ENCODE results near the gene RALGDS. TPM values are rescaled to one million over a fixed set of nuclear protein-coding genes. Genes with fewer than 3 reads are reported as not detected.

RALGDS gene
- total and polyA plus RNA-seq, 2 of the 4 experiments (the other 2 are of a cell fraction): 13.1 to 36.9 TPM

DNA sequence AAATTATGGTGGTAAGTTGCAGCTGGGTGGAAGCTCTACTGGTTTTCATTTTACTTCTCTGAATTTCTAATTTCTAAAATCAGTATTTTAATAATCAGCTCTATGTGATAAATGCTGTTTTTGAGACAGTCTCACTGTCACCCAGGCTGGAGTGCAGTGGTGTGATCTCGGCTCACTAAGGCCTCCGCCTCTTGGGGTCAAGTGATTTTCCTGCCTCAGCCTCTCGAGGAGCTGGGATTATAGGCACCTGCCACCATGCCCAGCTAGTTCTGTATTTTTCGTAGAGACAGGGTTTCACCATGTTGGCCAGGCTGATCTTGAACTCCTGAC lies 1.5 kb upstream of the RALGDS start:
- H3K23ac ChIP-seq (ENCODE audit: low read depth, low read length): no peak overlapping the region
- peaks cover 57% of the 10 kb centered on the region for H4K20me1 ChIP-seq (ENCODE audit: insufficient read depth, low read length)
- CTCF ChIA-PET: interaction anchor here (0.6 kb wide), 1 partner anchor 659 kb away, joined by 7 read pairs; no protein-coding TSS in a partner anchor
- no peak overlapping the region for H3K4me2 ChIP-seq (ENCODE audit: low read depth, low read length)
- H4K91ac ChIP-seq (ENCODE audit: insufficient read depth, low read depth, low read length): no peak overlapping the region
- H3K36me3 ChIP-seq (ENCODE audit: control insufficient read depth, insufficient read depth, low read length): peaks cover 2% of the 10 kb centered on the region; the same call in 1 of the 2 replicates
- no peak overlapping the region for H2BK5ac ChIP-seq (ENCODE audit: low read depth, low read length, poor library complexity, severe bottlenecking)
- H3K4me1 ChIP-seq (ENCODE audit: control insufficient read depth, insufficient read depth, low read length): peaks cover 26% of the 10 kb centered on the region
- ATAC-seq (ENCODE audit: low read depth) (no peak), DNase-seq (no peak)
- H4K5ac ChIP-seq (ENCODE audit: low read depth, low read length): no peak overlapping the region
- no TSS peak for BruUV-seq (replicated peaks)
- no peak overlapping the region for H3K56ac ChIP-seq (ENCODE audit: extremely low read depth, insufficient read depth, low read length)
- no peaks in the 10 kb centered on the region for H3K27me3 ChIP-seq (ENCODE audit: control insufficient read depth, insufficient read depth, low read length)
- H3K9me3 ChIP-seq (ENCODE audit: control insufficient read depth, insufficient read depth, low read length): no peaks in the 10 kb centered on the region
- intact Hi-C loops (cut with micrococcal nuclease): no loop called here
- no peak overlapping the region for H3K27ac ChIP-seq (ENCODE audit: insufficient read depth, low read length)
- dilution Hi-C loops (cut with HindIII; ENCODE audit: low sequenced_read_pairs, unreplicated experiment): no loop called here
- H2AK9ac ChIP-seq (replicated peaks; ENCODE audit: low read depth, low read length, poor library complexity): no peak overlapping the region
- H3K4me3 ChIP-seq (ENCODE audit: insufficient read depth, low read depth, low read length): no peak overlapping the region
- H3K79me1 ChIP-seq (ENCODE audit: low read depth in 1 of 2, low read length in 2 of 2): peaks cover 32 to 57% of the 10 kb centered on the region in 2 experiments
- no peak overlapping the region for H3K9ac ChIP-seq (ENCODE audit: low read depth, low read length)
- no peak overlapping the region for H2BK120ac ChIP-seq (ENCODE audit: low read depth, low read length)
- 86% methylated on average over 3 of the region's 4 CpGs; no CpG with 5 or more reads in 1 of the 2 experiments for WGBS, 2 experiments (ENCODE audit: extremely low coverage in 2 of 2, insufficient read length in 1 of 2)
- H3K14ac ChIP-seq (replicated peaks; ENCODE audit: low read depth, low read length): no peak overlapping the region
- peaks cover 29% of the 10 kb centered on the region for H3K9me1 ChIP-seq (ENCODE audit: insufficient read depth, low read length)
- POLR2A ChIA-PET (ENCODE audit: unreplicated experiment): no interaction called here
- H2AK5ac ChIP-seq (ENCODE audit: low read depth, low read length): no peak overlapping the region
- in situ Hi-C loops (cut with MboI; ENCODE audit: low sequenced_read_pairs): no loop called here
- no peak overlapping the region for H3K4ac ChIP-seq (ENCODE audit: low read depth, low read length)
- no peak overlapping the region for H2AFZ ChIP-seq (replicated peaks; ENCODE audit: low read length, poor library complexity)
- no peak overlapping the region for H2BK20ac ChIP-seq (ENCODE audit: low read depth, low read length)
- TF ChIP-seq, protein P1, sequence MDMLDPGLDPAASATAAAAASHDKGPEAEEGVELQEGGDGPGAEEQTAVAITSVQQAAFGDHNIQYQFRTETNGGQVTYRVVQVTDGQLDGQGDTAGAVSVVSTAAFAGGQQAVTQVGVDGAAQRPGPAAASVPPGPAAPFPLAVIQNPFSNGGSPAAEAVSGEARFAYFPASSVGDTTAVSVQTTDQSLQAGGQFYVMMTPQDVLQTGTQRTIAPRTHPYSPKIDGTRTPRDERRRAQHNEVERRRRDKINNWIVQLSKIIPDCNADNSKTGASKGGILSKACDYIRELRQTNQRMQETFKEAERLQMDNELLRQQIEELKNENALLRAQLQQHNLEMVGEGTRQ (IDR thresholded peaks at IDR 0.05; ENCODE audit: low read depth, low read length): no peak
- TF ChIP-seq MXI1 (IDR thresholded peaks at IDR 0.05; ENCODE audit: borderline replicate concordance, low read depth, low read length) (no peak), CEBPB (IDR thresholded peaks at IDR 0.05; ENCODE audit: low read depth, low read length) (no peak)
- no peak overlapping the region for H2BK15ac ChIP-seq (ENCODE audit: low read depth, low read length)
- H4K8ac ChIP-seq (ENCODE audit: low read depth in 2 of 2, low read length in 2 of 2): no peak overlapping the region
- no peak overlapping the region for H3K18ac ChIP-seq (ENCODE audit: low read depth, low read length)

All from IMR-90 (cell line).